Ishikawa (cell line): Measurements from ENCODE around the gene THOC7.

Experiments
- CEBPB ChIP-seq: IDR thresholded peaks from 2 replicates; pipeline ENCODE4 v1.6.1; 2012
- CREB1 ChIP-seq: IDR thresholded peaks from 2 replicates; pipeline ENCODE4 v1.6.1; 2012; ENCODE audit warnings: low read depth
- EGR1 ChIP-seq: IDR thresholded peaks from 2 replicates; pipeline ENCODE4 v1.6.1; 2012
- EP300 ChIP-seq: IDR thresholded peaks from 2 replicates; pipeline ENCODE4 v1.6.1; 2012; ENCODE audit warnings: borderline replicate concordance
- FOXM1 ChIP-seq: IDR thresholded peaks from 2 replicates; pipeline ENCODE4 v1.6.1; 2012; ENCODE audit warnings: low read depth, borderline replicate concordance
- NFIC ChIP-seq: IDR thresholded peaks from 2 replicates; pipeline ENCODE4 v1.6.1; 2012
- RAD21 ChIP-seq: IDR thresholded peaks from 2 replicates; pipeline ENCODE4 v1.6.1; 2012; ENCODE audit warnings: low read depth
- TAF1 ChIP-seq: IDR thresholded peaks from 2 replicates; pipeline ENCODE4 v1.6.1; 2012; ENCODE audit warnings: low read depth, mild to moderate bottlenecking
- TCF12 ChIP-seq: IDR thresholded peaks from 2 replicates; pipeline ENCODE4 v1.6.1; 2012; ENCODE audit warnings: low read depth
- TEAD4 ChIP-seq: IDR thresholded peaks from 2 replicates; pipeline ENCODE4 v1.6.1; 2012
- YY1 ChIP-seq: IDR thresholded peaks from 2 replicates; pipeline ENCODE4 v1.6.1; 2012; ENCODE audit warnings: low read depth
- TF ChIP-seq, protein P1 (sequence below): IDR thresholded peaks from 2 replicates; pipeline ENCODE4 v1.6.1; 2012; ENCODE audit warnings: low read depth, mild to moderate bottlenecking
- TF ChIP-seq, protein P2 (sequence below): IDR thresholded peaks from 2 replicates; pipeline ENCODE4 v1.6.1; 2012
- TF ChIP-seq, protein P3 (sequence below): IDR thresholded peaks from 2 replicates; pipeline ENCODE4 v1.6.1; 2012

GRCh38 chr3:63862804-63863149 lies 828 bp downstream of the THOC7 start:
- TF ChIP-seq, protein P1, sequence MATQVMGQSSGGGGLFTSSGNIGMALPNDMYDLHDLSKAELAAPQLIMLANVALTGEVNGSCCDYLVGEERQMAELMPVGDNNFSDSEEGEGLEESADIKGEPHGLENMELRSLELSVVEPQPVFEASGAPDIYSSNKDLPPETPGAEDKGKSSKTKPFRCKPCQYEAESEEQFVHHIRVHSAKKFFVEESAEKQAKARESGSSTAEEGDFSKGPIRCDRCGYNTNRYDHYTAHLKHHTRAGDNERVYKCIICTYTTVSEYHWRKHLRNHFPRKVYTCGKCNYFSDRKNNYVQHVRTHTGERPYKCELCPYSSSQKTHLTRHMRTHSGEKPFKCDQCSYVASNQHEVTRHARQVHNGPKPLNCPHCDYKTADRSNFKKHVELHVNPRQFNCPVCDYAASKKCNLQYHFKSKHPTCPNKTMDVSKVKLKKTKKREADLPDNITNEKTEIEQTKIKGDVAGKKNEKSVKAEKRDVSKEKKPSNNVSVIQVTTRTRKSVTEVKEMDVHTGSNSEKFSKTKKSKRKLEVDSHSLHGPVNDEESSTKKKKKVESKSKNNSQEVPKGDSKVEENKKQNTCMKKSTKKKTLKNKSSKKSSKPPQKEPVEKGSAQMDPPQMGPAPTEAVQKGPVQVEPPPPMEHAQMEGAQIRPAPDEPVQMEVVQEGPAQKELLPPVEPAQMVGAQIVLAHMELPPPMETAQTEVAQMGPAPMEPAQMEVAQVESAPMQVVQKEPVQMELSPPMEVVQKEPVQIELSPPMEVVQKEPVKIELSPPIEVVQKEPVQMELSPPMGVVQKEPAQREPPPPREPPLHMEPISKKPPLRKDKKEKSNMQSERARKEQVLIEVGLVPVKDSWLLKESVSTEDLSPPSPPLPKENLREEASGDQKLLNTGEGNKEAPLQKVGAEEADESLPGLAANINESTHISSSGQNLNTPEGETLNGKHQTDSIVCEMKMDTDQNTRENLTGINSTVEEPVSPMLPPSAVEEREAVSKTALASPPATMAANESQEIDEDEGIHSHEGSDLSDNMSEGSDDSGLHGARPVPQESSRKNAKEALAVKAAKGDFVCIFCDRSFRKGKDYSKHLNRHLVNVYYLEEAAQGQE, result no peak
- TF ChIP-seq, protein P2, sequence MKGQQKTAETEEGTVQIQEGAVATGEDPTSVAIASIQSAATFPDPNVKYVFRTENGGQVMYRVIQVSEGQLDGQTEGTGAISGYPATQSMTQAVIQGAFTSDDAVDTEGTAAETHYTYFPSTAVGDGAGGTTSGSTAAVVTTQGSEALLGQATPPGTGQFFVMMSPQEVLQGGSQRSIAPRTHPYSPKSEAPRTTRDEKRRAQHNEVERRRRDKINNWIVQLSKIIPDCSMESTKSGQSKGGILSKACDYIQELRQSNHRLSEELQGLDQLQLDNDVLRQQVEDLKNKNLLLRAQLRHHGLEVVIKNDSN, result no peak
- TF ChIP-seq EP300 (no peak), FOXM1 (no peak), TAF1 (no peak), RAD21 (no peak), CREB1 (no peak), NFIC (no peak), TEAD4 (no peak), EGR1 (no peak), YY1 (no peak), CEBPB (no peak), TCF12 (no peak)
- TF ChIP-seq, protein P3, sequence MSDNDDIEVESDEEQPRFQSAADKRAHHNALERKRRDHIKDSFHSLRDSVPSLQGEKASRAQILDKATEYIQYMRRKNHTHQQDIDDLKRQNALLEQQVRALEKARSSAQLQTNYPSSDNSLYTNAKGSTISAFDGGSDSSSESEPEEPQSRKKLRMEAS, result no peak
